Liver (tissue), 9 donors: ENCODE data around the gene RECK. TPM values are rescaled to one million over a fixed set of nuclear protein-coding genes. Genes with fewer than 3 reads are reported as not detected.
A peak's percentile ranks its signal among the peaks of the same experiment; 100 is the strongest.

Experiments
- DNase-seq: peaks from one replicate; pipeline ENCODE4 v3.0.0-alpha.2; 2017; ENCODE audit warnings: low spot score
- H3K27ac ChIP-seq, 2 donors: one replicate each; pipeline ENCODE4 v1.7.0; 2013; ENCODE audit warnings: inconsistent platforms in 2 of 2, low read length in 2 of 2, control low read depth in 1 of 2, low read depth in 1 of 2, mild to moderate bottlenecking in 1 of 2
- H3K27me3 ChIP-seq, 4 donors: one replicate each; pipeline versions ENCODE4 v1.6.1 to v1.7.0; 2013; ENCODE audit warnings: low read length in 3 of 4, inconsistent platforms in 1 of 4, mild to moderate bottlenecking in 1 of 4, moderate library complexity in 1 of 4; ENCODE audit not compliant: control insufficient read depth in 4 of 4, insufficient read depth in 4 of 4
- H3K36me3 ChIP-seq, 4 donors: one replicate each; pipeline versions ENCODE4 v1.6.1 to v1.7.0; 2013; ENCODE audit warnings: low read length in 3 of 4, mild to moderate bottlenecking in 3 of 4, low read depth in 1 of 4, moderate library complexity in 1 of 4; ENCODE audit not compliant: control insufficient read depth in 4 of 4, insufficient read depth in 3 of 4
- H3K4me1 ChIP-seq, 4 donors: one replicate each; pipeline versions ENCODE4 v1.6.1 to v1.7.0; 2013; ENCODE audit warnings: low read length in 3 of 4, mild to moderate bottlenecking in 3 of 4, moderate library complexity in 1 of 4; ENCODE audit not compliant: control insufficient read depth in 4 of 4, insufficient read depth in 4 of 4
- H3K4me3 ChIP-seq, 3 donors: one replicate each; pipeline versions ENCODE4 v1.6.1 to v1.7.0; 2013; ENCODE audit warnings: low read length in 3 of 3, control low read depth in 1 of 3, low read depth in 1 of 3, mild to moderate bottlenecking in 1 of 3
- H3K9ac ChIP-seq, 2 donors: one replicate each; pipeline ENCODE4 v1.7.0; 2013; ENCODE audit warnings: low read length in 2 of 2, mild to moderate bottlenecking in 2 of 2, moderate library complexity in 2 of 2, control low read depth in 1 of 2, low read depth in 1 of 2
- H3K9me3 ChIP-seq, 4 donors: one replicate each; pipeline versions ENCODE4 v1.6.1 to v1.7.0; 2013; ENCODE audit warnings: low read length in 3 of 4; ENCODE audit not compliant: control insufficient read depth in 4 of 4
- CTCF ChIP-seq: fragments of 150-350 bp; IDR thresholded peaks from 2 replicates; pipeline ENCODE4 v1.5.1; 2017; ENCODE audit warnings: improper control_type of control experiment, low read depth, low read length; ENCODE audit not compliant: missing input control
- EGR1 ChIP-seq, 2 donors: IDR thresholded peaks; 2 replicates each; pipeline ENCODE4 v1.6.1; 2016 to 2018; ENCODE audit warnings: antibody characterized with exemption in 2 of 2, low read depth in 2 of 2
- FOXA1 ChIP-seq: IDR thresholded peaks from 2 replicates; pipeline ENCODE4 v1.6.1; 2016; ENCODE audit warnings: antibody characterized with exemption
- FOXA2 ChIP-seq: IDR thresholded peaks from 2 replicates; pipeline ENCODE4 v1.6.1; 2016; ENCODE audit warnings: antibody characterized with exemption
- GABPA ChIP-seq, 2 donors: IDR thresholded peaks in 1 of 2; conservative IDR thresholded peaks in 1 of 2; 2 replicates each; pipeline ENCODE4 v1.6.1; 2016; ENCODE audit warnings: antibody characterized with exemption in 2 of 2, mild to moderate bottlenecking in 1 of 2, moderate library complexity in 1 of 2
- HNF4A ChIP-seq, 2 donors: conservative IDR thresholded peaks; 2 replicates each; pipeline ENCODE4 v1.6.1; 2016; ENCODE audit warnings: antibody characterized with exemption in 2 of 2, mild to moderate bottlenecking in 2 of 2
- HNF4G ChIP-seq: IDR thresholded peaks from 2 replicates; pipeline ENCODE4 v1.6.1; 2016; ENCODE audit warnings: antibody characterized with exemption
- JUND ChIP-seq, 2 donors: IDR thresholded peaks; 2 replicates each; pipeline ENCODE4 v1.6.1; 2016; ENCODE audit warnings: antibody characterized with exemption in 2 of 2
- NR2F2 ChIP-seq: IDR thresholded peaks from 2 replicates; pipeline ENCODE4 v1.6.1; 2016; ENCODE audit warnings: antibody characterized with exemption
- RAD21 ChIP-seq, 2 donors: IDR thresholded peaks; 2 replicates each; pipeline ENCODE4 v1.6.1; 2016; ENCODE audit warnings: antibody characterized with exemption in 2 of 2, mild to moderate bottlenecking in 2 of 2
- REST ChIP-seq: IDR thresholded peaks from 2 replicates; pipeline ENCODE4 v1.6.1; 2016; ENCODE audit warnings: antibody characterized with exemption, mild to moderate bottlenecking
- RXRA ChIP-seq, 2 donors: IDR thresholded peaks; 2 replicates each; pipeline ENCODE4 v1.6.1; 2017 to 2018; ENCODE audit warnings: antibody characterized with exemption in 2 of 2, mild to moderate bottlenecking in 1 of 2
- SP1 ChIP-seq: IDR thresholded peaks from 2 replicates; pipeline ENCODE4 v1.6.1; 2018; ENCODE audit warnings: antibody characterized with exemption, mild to moderate bottlenecking
- YY1 ChIP-seq: IDR thresholded peaks from 2 replicates; pipeline ENCODE4 v1.6.1; 2016; ENCODE audit warnings: antibody characterized with exemption, mild to moderate bottlenecking
- WGBS: extraction: QIAGEN DNeasy Blood & Tissue Kit; methylation state at CpG from one replicate; pipeline ENCODE4 v1.1.7; 2013; 5-methylcytosine and 5-hydroxymethylcytosine counted together
- polyA plus RNA-seq, 2 donors: library from polyadenylated mRNA; stranded (reverse) in 1 of 2; unstranded in 1 of 2; fragments of 200-250 nt in 1 of 2; fragments of >200 nt in 1 of 2; fragmentation: Nextera tagmentation in 1 of 2; extraction: Ambion mirVana in 1 of 2; gene quantifications; one replicate each; pipeline versions ENCODE4 v1.2.1 to v1.2.3, GENCODE V29; 2013 to 2015
- total RNA-seq, 2 donors: library from RNA; depleted of rRNA; stranded (reverse); fragments of >200 nt; gene quantifications; one replicate each; pipeline ENCODE4 v1.2.3, GENCODE V29; 2014
- TF ChIP-seq, protein P1 (sequence below): IDR thresholded peaks from 2 replicates; pipeline ENCODE4 v1.6.1; 2016; ENCODE audit warnings: antibody characterized with exemption
- TF ChIP-seq, protein P2 (sequence below): IDR thresholded peaks from 2 replicates; pipeline ENCODE4 v1.6.1; 2016; ENCODE audit warnings: antibody characterized with exemption
- TF ChIP-seq, protein P3 (sequence below): IDR thresholded peaks from 2 replicates; pipeline ENCODE4 v1.6.1; 2016; ENCODE audit warnings: antibody characterized with exemption
- donor health status: healthy.
- donor health status: healthy.
- donor health status: healthy.
- donor health status: healthy.
- donor health status: healthy.

The RECK gene
- total and polyA plus RNA-seq, 4 donors: 2.1 to 3.5 (median 2.3) TPM

DNA sequence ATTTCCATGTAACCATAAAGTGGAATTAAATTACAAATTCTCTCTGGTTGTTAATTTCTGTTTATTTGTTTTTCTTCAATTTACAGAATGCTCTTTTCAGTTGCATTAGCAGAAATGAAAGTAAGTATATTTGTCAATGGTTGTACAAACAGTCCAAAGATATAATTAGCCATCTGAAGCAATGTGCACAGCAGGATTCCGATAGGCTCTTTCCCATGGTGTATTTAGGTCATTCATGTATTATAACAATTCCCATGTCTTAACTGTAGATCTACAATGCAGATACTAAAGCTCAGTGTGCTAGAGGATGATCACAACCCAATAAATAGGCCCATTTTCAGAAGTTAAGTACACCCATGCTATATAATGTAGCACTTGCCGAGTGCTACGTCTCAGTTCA is 43.8 kb downstream of the RECK start:
- no peak overlapping the region for H3K27ac ChIP-seq
- H3K4me3 ChIP-seq: no peak overlapping the region
- 75% methylated on average over 3 of the region's 3 CpGs for WGBS
- H3K36me3 ChIP-seq: no peaks in the 10 kb centered on the region
- no peaks in the 10 kb centered on the region for H3K9me3 ChIP-seq
- no peaks in the 10 kb centered on the region for H3K27me3 ChIP-seq
- peaks cover 0 to 6% (median 0%) of the 10 kb centered on the region in 4 donors for H3K4me1 ChIP-seq
- no peak for DNase-seq
- no peak overlapping the region for H3K9ac ChIP-seq
- TF ChIP-seq SP1 (peak; percentile 22), RAD21 (IDR thresholded peaks at IDR 0.05) (no peak), CTCF (no peak), HNF4G (no peak), REST (no peak), FOXA1 (no peak), JUND (IDR thresholded peaks at IDR 0.05) (no peak), YY1 (no peak), FOXA2 (no peak), EGR1 (IDR thresholded peaks at IDR 0.05; ENCODE audit: low read depth in 2 of 2) (no peak), HNF4A (conservative IDR thresholded peaks at IDR 0.05) (peak in 1 of 2 donors; percentile 16), GABPA (IDR thresholded peaks at IDR 0.05 in 1 of 2, conservative IDR thresholded peaks at IDR 0.05 in 1 of 2) (no peak), RXRA (IDR thresholded peaks at IDR 0.05) (no peak), NR2F2 (no peak)
- TF ChIP-seq, protein P1, sequence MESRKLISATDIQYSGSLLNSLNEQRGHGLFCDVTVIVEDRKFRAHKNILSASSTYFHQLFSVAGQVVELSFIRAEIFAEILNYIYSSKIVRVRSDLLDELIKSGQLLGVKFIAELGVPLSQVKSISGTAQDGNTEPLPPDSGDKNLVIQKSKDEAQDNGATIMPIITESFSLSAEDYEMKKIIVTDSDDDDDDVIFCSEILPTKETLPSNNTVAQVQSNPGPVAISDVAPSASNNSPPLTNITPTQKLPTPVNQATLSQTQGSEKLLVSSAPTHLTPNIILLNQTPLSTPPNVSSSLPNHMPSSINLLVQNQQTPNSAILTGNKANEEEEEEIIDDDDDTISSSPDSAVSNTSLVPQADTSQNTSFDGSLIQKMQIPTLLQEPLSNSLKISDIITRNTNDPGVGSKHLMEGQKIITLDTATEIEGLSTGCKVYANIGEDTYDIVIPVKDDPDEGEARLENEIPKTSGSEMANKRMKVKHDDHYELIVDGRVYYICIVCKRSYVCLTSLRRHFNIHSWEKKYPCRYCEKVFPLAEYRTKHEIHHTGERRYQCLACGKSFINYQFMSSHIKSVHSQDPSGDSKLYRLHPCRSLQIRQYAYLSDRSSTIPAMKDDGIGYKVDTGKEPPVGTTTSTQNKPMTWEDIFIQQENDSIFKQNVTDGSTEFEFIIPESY: no peak
- TF ChIP-seq, protein P2, sequence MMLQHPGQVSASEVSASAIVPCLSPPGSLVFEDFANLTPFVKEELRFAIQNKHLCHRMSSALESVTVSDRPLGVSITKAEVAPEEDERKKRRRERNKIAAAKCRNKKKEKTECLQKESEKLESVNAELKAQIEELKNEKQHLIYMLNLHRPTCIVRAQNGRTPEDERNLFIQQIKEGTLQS: no peak
- TF ChIP-seq, protein P3, sequence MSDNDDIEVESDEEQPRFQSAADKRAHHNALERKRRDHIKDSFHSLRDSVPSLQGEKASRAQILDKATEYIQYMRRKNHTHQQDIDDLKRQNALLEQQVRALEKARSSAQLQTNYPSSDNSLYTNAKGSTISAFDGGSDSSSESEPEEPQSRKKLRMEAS: no peak

DNA sequence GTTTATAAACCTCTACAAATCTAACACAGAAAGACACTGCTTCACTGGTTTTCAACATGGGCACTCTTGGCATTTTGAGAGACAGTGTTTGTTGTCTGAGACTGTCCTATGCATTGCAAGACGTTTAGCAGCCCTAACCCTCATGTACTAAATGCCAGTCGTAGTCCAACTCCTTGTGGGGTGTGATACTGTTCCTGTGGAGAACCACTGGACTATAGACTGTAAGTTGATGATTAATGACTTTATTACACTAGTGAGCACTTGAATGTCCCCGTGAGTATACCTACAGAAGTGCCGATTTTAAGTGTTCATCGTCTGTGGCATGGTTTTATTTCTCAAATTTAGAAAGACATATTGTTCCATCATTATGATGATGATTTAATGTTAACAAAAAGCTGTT is 46.2 kb downstream of the RECK start:
- TF ChIP-seq FOXA2 (no peak), REST (no peak), HNF4A (conservative IDR thresholded peaks at IDR 0.05) (no peak)
- TF ChIP-seq, protein P3: no peak
- WGBS: 79% methylated on average over 5 of the region's 5 CpGs
- no peak overlapping the region for H3K9ac ChIP-seq
- no peaks in the 10 kb centered on the region for H3K27me3 ChIP-seq
- H3K4me1 ChIP-seq: peaks cover 0 to 6% (median 0%) of the 10 kb centered on the region in 4 donors
- H3K9me3 ChIP-seq: no peaks in the 10 kb centered on the region
- no peak for DNase-seq
- H3K27ac ChIP-seq: no peak overlapping the region
- no peak overlapping the region for H3K4me3 ChIP-seq
- peaks cover 0 to 2% (median 0%) of the 10 kb centered on the region in 4 donors for H3K36me3 ChIP-seq
